Fibroblast of the aortic adventitia (primary cell): Measurements from ENCODE around the gene BRPF3. TPM values are rescaled to one million over a fixed set of nuclear protein-coding genes. Genes with fewer than 3 reads are reported as not detected.

Experiments
- DNase-seq: peaks from one replicate; pipeline ENCODE4 v3.0.0-alpha.2; 2010; ENCODE audit warnings: low read depth
- H3K4me3 ChIP-seq: 2 replicates; pipeline ENCODE4 v1.5.1; 2011; ENCODE audit warnings: low read depth, mild to moderate bottlenecking, control low read depth, low read length, moderate library complexity
- CTCF ChIP-seq: IDR thresholded peaks from 2 replicates; pipeline ENCODE4 v1.5.1; 2011; ENCODE audit warnings: mild to moderate bottlenecking, low read length, control low read depth, inconsistent platforms; ENCODE audit not compliant: insufficient read depth
- total RNA-seq: library from RNA; depleted of rRNA; stranded (reverse); fragments of >200 nt; gene quantifications from 2 replicates; pipeline ENCODE4 v1.2.3, GENCODE V29; 2012; ENCODE audit warnings: low replicate concordance

The BRPF3 gene
- total RNA-seq, 1 donor, result 19.1 TPM

GRCh38 chr6:36280467-36280866, 83.9 kb downstream of the BRPF3 start:
- H3K4me3 ChIP-seq, result no peak overlapping the region
- DNase-seq, result no peak
- TF ChIP-seq CTCF, result no peak

GRCh38 chr6:36280983-36281382, 84.4 kb downstream of the BRPF3 start:
- no peak for DNase-seq
- no peak for TF ChIP-seq CTCF
- H3K4me3 ChIP-seq, result no peak overlapping the region

Other genes starting within 250 kb of the BRPF3 start
- 0.18 TPM in 1 of 2 replicates, not detected in the other for gene SLC26A8, start 172.1 kb upstream of the BRPF3 start, total RNA-seq
- gene MAPK14, start 168.9 kb upstream of the BRPF3 start, total RNA-seq, result 72.5 and 99.8 TPM in 2 replicates
- gene MAPK13, start 66.2 kb upstream of the BRPF3 start, total RNA-seq, result 2.3 and 15.6 TPM in 2 replicates
- 0.09 TPM in 1 of 2 replicates, not detected in the other for gene PNPLA1, start 73.3 kb downstream of the BRPF3 start, total RNA-seq
- gene BNIP5, start 140.1 kb downstream of the BRPF3 start, total RNA-seq, result not detected in 2 replicates
- 0.09 TPM in 1 of 2 replicates, not detected in the other for gene ETV7, start 190.9 kb downstream of the BRPF3 start, total RNA-seq
- not detected in 2 replicates for gene PXT1, start 246.1 kb downstream of the BRPF3 start, total RNA-seq
- gene KCTD20, start 246.3 kb downstream of the BRPF3 start, total RNA-seq, result 48.6 and 57.6 TPM in 2 replicates